HFFc6 (cell line): ENCODE results near the gene RHEB. TPM values are rescaled to one million over a fixed set of nuclear protein-coding genes. Genes with fewer than 3 reads are reported as not detected.

Experiments used
- DNase-seq: peaks from one replicate; pipeline ENCODE4 v3.0.0-alpha.2; 2018
- H3K27ac Mint-ChIP-seq: 2 replicates; pipeline ENCODE4 v1.8.0; 2020; ENCODE audit warnings: mild to moderate bottlenecking, mixed read lengths
- H3K27me3 Mint-ChIP-seq: 2 replicates; pipeline ENCODE4 v1.8.0; 2021; ENCODE audit warnings: mild to moderate bottlenecking, moderate library complexity, mixed read lengths; ENCODE audit not compliant: insufficient read depth
- H3K36me3 Mint-ChIP-seq: 2 replicates; pipeline ENCODE4 v1.8.0; 2021; ENCODE audit warnings: low read depth, mixed read lengths
- H3K4me1 Mint-ChIP-seq: 2 replicates; pipeline ENCODE4 v1.8.0; 2020; ENCODE audit warnings: low read depth, mixed read lengths
- H3K4me3 Mint-ChIP-seq: 2 replicates; pipeline ENCODE4 v1.8.0; 2020; ENCODE audit warnings: mild to moderate bottlenecking, moderate library complexity, mixed read lengths
- H3K9me3 Mint-ChIP-seq: 2 replicates; pipeline ENCODE4 v1.8.0; 2020; ENCODE audit warnings: mild to moderate bottlenecking, mixed read lengths
- CTCF ChIP-seq: fragments of 200-600 bp; sonication (generic); IDR thresholded peaks from 2 replicates; pipeline ENCODE4 v1.5.0; 2021; ENCODE audit warnings: antibody characterized with exemption, mild to moderate bottlenecking
- total RNA-seq, 6 experiments: library from RNA; stranded (reverse); fragmentation: NEBNext Ultra II Directional; extraction: Animal tissue kit (Norgen Biotek cat#: 25700); gene quantifications; 2 replicates in 1 of 6; 3 replicates in 5 of 6; pipeline ENCODE4 v1.2.3, GENCODE V29; 2021

RHEB gene
- total RNA-seq, 6 experiments from 2014 or later, result 104 to 122 (median 118) TPM

GRCh38 chr7:151512353-151512752 is 7.3 kb downstream of the RHEB start:
- DNase-seq, result no peak
- Mint-ChIP-seq H3K27me3 (no peaks in the 10 kb centered on the region; the same call in 1 of the 2 replicates), H3K27ac (no peak overlapping the region; the same call in 1 of the 2 replicates), H3K9me3 (no peaks in the 10 kb centered on the region), H3K4me3 (no peak overlapping the region), H3K36me3 (peaks cover 20% of the 10 kb centered on the region), H3K4me1 (peaks cover 74% of the 10 kb centered on the region)
- TF ChIP-seq CTCF, result no peak

- Mint-ChIP-seq H3K4me3 (no peak overlapping the region), H3K36me3 (peaks cover 16% of the 10 kb centered on the region), H3K4me1 (peaks cover 74% of the 10 kb centered on the region), H3K27ac (no peak overlapping the region), H3K9me3 (no peaks in the 10 kb centered on the region), H3K27me3 (no peaks in the 10 kb centered on the region; the same call in 1 of the 2 replicates)
- no peak for TF ChIP-seq CTCF
- DNase-seq, result no peak
Measured at GRCh38 chr7:151511946-151512345, 7.7 kb downstream of the RHEB start.

DNA sequence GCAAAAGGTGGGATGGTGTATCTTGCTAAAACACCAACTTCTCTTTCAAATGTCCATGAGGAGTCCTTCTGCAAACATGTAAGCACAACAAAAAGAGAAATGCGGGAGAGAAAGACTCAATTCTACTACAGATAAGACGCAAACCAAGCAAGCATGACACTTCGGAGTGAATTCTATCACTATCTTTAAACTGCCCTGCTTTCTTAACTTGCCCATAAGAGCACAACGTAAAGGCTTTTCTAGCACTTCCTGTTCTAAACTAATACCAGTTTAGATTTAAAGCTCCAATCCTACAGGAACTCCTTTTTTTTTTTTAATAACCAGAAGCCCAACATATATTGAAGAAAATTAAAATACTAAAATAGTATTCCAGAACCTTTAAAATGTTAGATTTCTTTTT is 8.4 kb downstream of the RHEB start:
- DNase-seq, result no peak
- Mint-ChIP-seq H3K27ac (no peak overlapping the region), H3K4me1 (peaks cover 73% of the 10 kb centered on the region), H3K4me3 (no peak overlapping the region), H3K9me3 (no peaks in the 10 kb centered on the region), H3K36me3 (peaks cover 14% of the 10 kb centered on the region), H3K27me3 (no peaks in the 10 kb centered on the region)
- TF ChIP-seq CTCF, result no peak

- H3K27ac Mint-ChIP-seq, result no peak overlapping the region
- TF ChIP-seq CTCF, result no peak
- no peak for DNase-seq
- H3K4me3 Mint-ChIP-seq, result no peak overlapping the region
- no peaks in the 10 kb centered on the region for H3K27me3 Mint-ChIP-seq
- peaks cover 14% of the 10 kb centered on the region for H3K36me3 Mint-ChIP-seq
- no peaks in the 10 kb centered on the region for H3K9me3 Mint-ChIP-seq
- H3K4me1 Mint-ChIP-seq, result peaks cover 71% of the 10 kb centered on the region
Measured at GRCh38 chr7:151509670-151510333, 9.9 kb downstream of the RHEB start.

GRCh38 chr7:151508991-151509390 is 10.7 kb downstream of the RHEB start:
- DNase-seq, result no peak
- H3K4me1 Mint-ChIP-seq, result peaks cover 71% of the 10 kb centered on the region
- no peak for TF ChIP-seq CTCF
- H3K27me3 Mint-ChIP-seq, result no peaks in the 10 kb centered on the region
- H3K9me3 Mint-ChIP-seq, result no peaks in the 10 kb centered on the region
- no peak overlapping the region for H3K27ac Mint-ChIP-seq
- H3K4me3 Mint-ChIP-seq, result no peak overlapping the region
- H3K36me3 Mint-ChIP-seq, result peaks cover 8% of the 10 kb centered on the region
